SK-N-MC (cell line): ENCODE data around the gene DYNLT3.

ENCODE experiments used
- DNase-seq: peaks from one replicate; pipeline ENCODE4 v3.0.0-alpha.2; 2011; ENCODE audit warnings: low read depth, low spot score
- H3K27ac ChIP-seq: fragments of 200-600 bp; sonication (generic); 2 replicates; pipeline ENCODE4 v1.5.1; 2016; ENCODE audit warnings: mixed run types
- H3K36me3 ChIP-seq: fragments of 200-600 bp; sonication (generic); 2 replicates; pipeline ENCODE4 v1.6.1; 2017; ENCODE audit warnings: antibody characterized with exemption, low read length, mixed read lengths; ENCODE audit not compliant: insufficient read depth
- H3K4me3 ChIP-seq: fragments of 200-600 bp; sonication (generic); 2 replicates; pipeline ENCODE4 v1.5.1; 2016
- H3K9ac ChIP-seq: fragments of 200-600 bp; sonication (generic); 2 replicates; pipeline ENCODE4 v1.8.0; 2017; ENCODE audit warnings: mixed run types, mixed read lengths; ENCODE audit not compliant: insufficient read length
- H3K9me3 ChIP-seq: fragments of 200-600 bp; sonication (generic); 2 replicates; pipeline ENCODE4 v1.6.1; 2017; ENCODE audit warnings: low read depth, mild to moderate bottlenecking, antibody characterized with exemption, low read length, moderate library complexity, mixed read lengths
- EZH2 ChIP-seq: fragments of 200-600 bp; sonication (generic); IDR thresholded peaks from one replicate; pipeline ENCODE4 v1.6.1; 2017; ENCODE audit warnings: antibody characterized with exemption
- FOXP2 ChIP-seq: optimal IDR thresholded peaks from 2 replicates; pipeline ENCODE3; 2011; ENCODE audit warnings: mild to moderate bottlenecking, moderate library complexity; ENCODE audit not compliant: insufficient read depth; ENCODE audit errors: extremely low read length, control extremely low read depth
- POLR2AphosphoS5 ChIP-seq: IDR thresholded peaks from 2 replicates; pipeline ENCODE4 v1.6.1; 2012; ENCODE audit warnings: mild to moderate bottlenecking, low read depth, low read length, borderline replicate concordance

DYNLT3 gene

DNA sequence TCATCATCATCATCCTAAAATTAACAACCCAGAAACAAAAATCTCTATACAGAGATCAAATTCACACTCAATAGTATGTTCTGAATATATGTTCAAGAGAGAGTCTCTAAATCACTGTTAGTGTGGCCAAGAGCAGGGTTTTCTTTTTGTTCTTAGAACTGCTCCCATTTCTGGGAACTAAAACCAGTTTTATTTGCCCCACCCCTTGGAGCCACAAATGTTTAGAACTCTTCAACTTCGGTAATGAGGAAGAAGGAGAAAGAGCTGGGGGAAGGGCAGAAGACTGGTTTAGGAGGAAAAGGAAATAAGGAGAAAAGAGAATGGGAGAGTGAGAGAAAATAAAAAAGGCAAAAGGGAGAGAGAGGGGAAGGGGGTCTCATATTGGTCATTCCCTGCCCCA, 35.3 kb downstream of the DYNLT3 start:
- Histone ChIP-seq H3K9me3 (no peaks in the 10 kb centered on the region), H3K4me3 (no peak overlapping the region), H3K36me3 (no peaks in the 10 kb centered on the region), H3K9ac (no peak overlapping the region), H3K27ac (no peak overlapping the region)
- DNase-seq: no peak
- TF ChIP-seq FOXP2 (no peak), POLR2AphosphoS5 (no peak), EZH2 (no peak)

GRCh38 chrX:37809970-37810369, 37.4 kb downstream of the DYNLT3 start:
- Histone ChIP-seq H3K4me3 (no peak overlapping the region), H3K27ac (no peak overlapping the region), H3K9ac (no peak overlapping the region), H3K9me3 (no peaks in the 10 kb centered on the region), H3K36me3 (no peaks in the 10 kb centered on the region)
- no peak for DNase-seq
- TF ChIP-seq EZH2: no peak
- TF ChIP-seq POLR2AphosphoS5: no peak
- no peak for TF ChIP-seq FOXP2

DNA sequence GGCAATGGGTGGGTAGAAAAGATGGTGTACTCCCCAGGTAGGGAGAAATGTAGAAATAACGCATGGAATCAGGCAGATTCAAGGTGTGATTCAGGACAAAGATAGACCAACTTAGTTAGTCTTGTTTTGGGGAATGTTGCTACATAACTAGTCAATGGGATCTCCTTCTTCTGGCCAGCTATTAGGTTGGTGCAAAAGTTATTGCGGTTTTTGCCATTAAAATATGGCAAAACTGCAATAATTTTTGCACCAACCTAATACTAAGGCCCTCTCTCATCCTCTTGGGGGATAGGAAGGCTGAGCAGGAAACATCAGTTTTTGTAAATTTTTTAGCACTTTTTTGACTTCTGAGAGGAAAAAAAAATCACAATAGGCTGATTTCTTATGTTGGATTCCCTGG, 44.3 kb downstream of the DYNLT3 start:
- Histone ChIP-seq H3K4me3 (no peak overlapping the region), H3K27ac (no peak overlapping the region), H3K36me3 (no peaks in the 10 kb centered on the region), H3K9ac (no peak overlapping the region), H3K9me3 (no peaks in the 10 kb centered on the region)
- DNase-seq: no peak
- TF ChIP-seq FOXP2 (no peak), EZH2 (no peak), POLR2AphosphoS5 (no peak)

DNA sequence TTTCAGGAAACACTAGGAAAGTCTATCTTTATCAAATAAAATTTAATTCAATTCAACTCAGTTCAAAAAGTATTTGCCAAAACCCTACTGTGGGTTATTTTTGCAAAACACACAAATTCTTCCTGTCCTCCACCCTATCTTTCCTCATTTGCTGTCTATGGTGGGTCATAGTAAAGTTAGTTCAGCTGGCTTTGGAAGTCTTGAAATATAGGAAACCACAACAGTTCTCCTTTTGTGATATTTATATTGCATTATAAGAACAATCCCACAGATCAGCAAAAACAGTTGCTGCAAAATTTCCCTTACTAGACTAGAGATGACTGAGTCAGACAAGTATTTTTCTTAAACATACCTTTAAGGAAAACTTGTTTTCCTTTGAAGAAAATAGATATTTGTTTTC, 45.3 kb downstream of the DYNLT3 start:
- Histone ChIP-seq H3K4me3 (no peak overlapping the region), H3K9me3 (no peaks in the 10 kb centered on the region), H3K36me3 (no peaks in the 10 kb centered on the region), H3K9ac (no peak overlapping the region), H3K27ac (no peak overlapping the region)
- no peak for DNase-seq
- no peak for TF ChIP-seq POLR2AphosphoS5
- TF ChIP-seq FOXP2: no peak
- no peak for TF ChIP-seq EZH2

GRCh38 chrX:37800717-37801116, 46.7 kb downstream of the DYNLT3 start:
- no peak overlapping the region for H3K4me3 ChIP-seq
- H3K36me3 ChIP-seq: no peaks in the 10 kb centered on the region
- DNase-seq: no peak
- TF ChIP-seq POLR2AphosphoS5 (no peak), EZH2 (no peak), FOXP2 (no peak)
- no peak overlapping the region for H3K27ac ChIP-seq
- H3K9me3 ChIP-seq: no peaks in the 10 kb centered on the region
- H3K9ac ChIP-seq: no peak overlapping the region

- Histone ChIP-seq H3K9me3 (no peaks in the 10 kb centered on the region), H3K4me3 (no peak overlapping the region), H3K36me3 (no peaks in the 10 kb centered on the region), H3K9ac (no peak overlapping the region), H3K27ac (no peak overlapping the region)
- DNase-seq: no peak
- TF ChIP-seq EZH2: no peak
- no peak for TF ChIP-seq POLR2AphosphoS5
- TF ChIP-seq FOXP2: no peak
Measured at GRCh38 chrX:37799936-37800335, 47.4 kb downstream of the DYNLT3 start.

GRCh38 chrX:37796805-37797204, 50.6 kb downstream of the DYNLT3 start:
- Histone ChIP-seq H3K9ac (no peak overlapping the region), H3K27ac (peak overlapping the region; percentile 61), H3K36me3 (no peaks in the 10 kb centered on the region), H3K4me3 (peak overlapping the region; percentile 14; the same call in 1 of the 2 replicates), H3K9me3 (no peaks in the 10 kb centered on the region)
- no peak for DNase-seq
- TF ChIP-seq EZH2 (no peak), FOXP2 (no peak), POLR2AphosphoS5 (no peak)

GRCh38 chrX:37796310-37796709, 51.1 kb downstream of the DYNLT3 start:
- no peaks in the 10 kb centered on the region for H3K9me3 ChIP-seq
- peak overlapping the region; percentile 61 for H3K27ac ChIP-seq
- H3K36me3 ChIP-seq: no peaks in the 10 kb centered on the region
- no peak for TF ChIP-seq FOXP2
- H3K9ac ChIP-seq: no peak overlapping the region
- DNase-seq: no peak
- peak overlapping the region; percentile 14; the same call in 1 of the 2 replicates for H3K4me3 ChIP-seq
